Measurements from ENCODE around the gene SNIP1. TPM values are rescaled to one million over a fixed set of nuclear protein-coding genes. Genes with fewer than 3 reads are reported as not detected.
"Not testable (repeated sequence)": the region's sequence is repeated elsewhere in the genome, so short reads cannot be mapped to it uniquely, and the experiment has no call there.

SNIP1 gene
- total RNA-seq, 3 donors from 2014 or later: 16.8 to 22.5 (median 21.3) TPM

GRCh38 chr1:37561133-37562132 is 7.3 kb upstream of the SNIP1 start:
- Histone ChIP-seq H3K9me3 (no peaks in the 10 kb centered on the region), H3K4me1 (ENCODE audit: low read depth) (peaks cover 2% of the 10 kb centered on the region), H3K36me3 (ENCODE audit: low read depth) (no peaks in the 10 kb centered on the region), H3K4me3 (no peak overlapping the region)
- intact Hi-C loops (cut with DNase I, micrococcal nuclease): no loop called here
- TF ChIP-seq CTCF (IDR thresholded peaks at IDR 0.05): no peak
- ATAC-seq (peak; percentile 51), DNase-seq (peak in 1 of 3 donors; percentile 19)

- intact Hi-C loops (cut with DNase I, micrococcal nuclease): no loop called here
These were observed 6.5 kb upstream of the SNIP1 start for GRCh38 chr1:37560401-37561132.

GRCh38 chr1:37559957-37560379 is 5.9 kb upstream of the SNIP1 start:
- H3K4me3 ChIP-seq; H3K4me1 ChIP-seq (ENCODE audit: low read depth); DNase-seq; H3K36me3 ChIP-seq (ENCODE audit: low read depth); ATAC-seq; H3K9me3 ChIP-seq; intact Hi-C loops (cut with DNase I, micrococcal nuclease): not testable (repeated sequence)

More at GRCh38 chr1:37560401-37561132, 6.5 kb upstream of the SNIP1 start:
- ATAC-seq: no peak
- H3K9me3 ChIP-seq: no peaks in the 10 kb centered on the region
- no peak for TF ChIP-seq CTCF (IDR thresholded peaks at IDR 0.05)
- no peak overlapping the region for H3K4me3 ChIP-seq
- H3K4me1 ChIP-seq (ENCODE audit: low read depth): peaks cover 5% of the 10 kb centered on the region
- no peaks in the 10 kb centered on the region for H3K36me3 ChIP-seq (ENCODE audit: low read depth)
- no peak for DNase-seq

GRCh38 chr1:37559080-37559479 is 5.0 kb upstream of the SNIP1 start:
- TF ChIP-seq CTCF (IDR thresholded peaks at IDR 0.05): no peak
- intact Hi-C loops (cut with DNase I, micrococcal nuclease): no loop called here
- Histone ChIP-seq H3K4me1 (ENCODE audit: low read depth) (peaks cover 5% of the 10 kb centered on the region), H3K9me3 (no peaks in the 10 kb centered on the region), H3K36me3 (ENCODE audit: low read depth) (no peaks in the 10 kb centered on the region), H3K4me3 (no peak overlapping the region)
- DNase-seq (no peak), ATAC-seq (no peak)

- intact Hi-C loops (cut with DNase I, micrococcal nuclease): no loop called here
- no peak for TF ChIP-seq CTCF (IDR thresholded peaks at IDR 0.05)
- DNase-seq: no peak
- ATAC-seq: no peak
- Histone ChIP-seq H3K4me1 (ENCODE audit: low read depth) (peaks cover 7% of the 10 kb centered on the region), H3K36me3 (ENCODE audit: low read depth) (no peaks in the 10 kb centered on the region), H3K4me3 (no peak overlapping the region), H3K9me3 (no peaks in the 10 kb centered on the region)
These were observed 4.3 kb upstream of the SNIP1 start for GRCh38 chr1:37558411-37558810.

GRCh38 chr1:37557402-37557801 is 3.3 kb upstream of the SNIP1 start:
- no peak for ATAC-seq
- peaks cover 17% of the 10 kb centered on the region for H3K4me1 ChIP-seq (ENCODE audit: low read depth)
- intact Hi-C loops (cut with DNase I, micrococcal nuclease): no loop called here

More at GRCh38 chr1:37557402-37557801, 3.3 kb upstream of the SNIP1 start:
- Histone ChIP-seq H3K9me3 (no peaks in the 10 kb centered on the region), H3K4me3 (no peak overlapping the region), H3K36me3 (ENCODE audit: low read depth) (no peaks in the 10 kb centered on the region)
- TF ChIP-seq CTCF (IDR thresholded peaks at IDR 0.05): no peak
- no peak for DNase-seq
